BJ (cell line): ENCODE data around the gene PTPRM. TPM values are rescaled to one million over a fixed set of nuclear protein-coding genes. Genes with fewer than 3 reads are reported as not detected.
A peak's percentile ranks its signal among the peaks of the same experiment; 100 is the strongest.

Source experiments
- CTCF ChIA-PET: fragments of 350-600 bp; formaldehyde crosslinking; extraction: SDS; loops from one replicate; lab custom pipeline; 2021; ENCODE audit warnings: antibody characterized with exemption, inconsistent platforms; lab: Yijun Ruan, JAX
- POLR2A ChIA-PET: fragments of 300-600 bp; sonication (Branson Sonifier 250); formaldehyde crosslinking; extraction: SDS; loops from one replicate; lab custom pipeline; 2021; ENCODE audit warnings: antibody characterized with exemption; lab: Charles Lee
- DNase-seq: peaks from one replicate; pipeline ENCODE4 v3.0.0-alpha.2; 2011; ENCODE audit warnings: low read depth
- H3K27me3 ChIP-seq: 2 replicates; pipeline ENCODE4 v1.6.0; 2011; ENCODE audit warnings: low read length; ENCODE audit not compliant: control insufficient read depth, insufficient read depth
- H3K36me3 ChIP-seq: 2 replicates; pipeline ENCODE4 v1.5.1; 2011; ENCODE audit warnings: low read length; ENCODE audit not compliant: control insufficient read depth, insufficient read depth
- H3K4me3 ChIP-seq: 2 replicates; pipeline ENCODE4 v1.5.1; 2011; ENCODE audit warnings: low read depth, mild to moderate bottlenecking, control low read depth, low read length
- CTCF ChIP-seq: IDR thresholded peaks from 2 replicates; pipeline ENCODE4 v1.5.1; 2011; ENCODE audit warnings: low read depth, mild to moderate bottlenecking, control low read depth, inconsistent platforms, low read length, moderate library complexity; ENCODE audit not compliant: insufficient read depth
- polyA plus RNA-seq: library from polyadenylated mRNA; depleted of rRNA; stranded (reverse); fragments of >200 nt; gene quantifications from 2 replicates; pipeline ENCODE4 v1.2.3, GENCODE V29; 2011

The PTPRM gene
- polyA plus RNA-seq, 1 experiment = 149 TPM

GRCh38 chr18:7974200-7974874 is 407.2 kb downstream of the PTPRM start:
- ChIA-PET POLR2A (no interaction called here), CTCF (no interaction called here)
- H3K4me3 ChIP-seq = no peak overlapping the region
- DNase-seq = no peak
- no peak for TF ChIP-seq CTCF
- H3K36me3 ChIP-seq = no peaks in the 10 kb centered on the region
- H3K27me3 ChIP-seq = no peaks in the 10 kb centered on the region

- TF ChIP-seq CTCF = no peak
- H3K27me3 ChIP-seq = no peaks in the 10 kb centered on the region
- ChIA-PET CTCF (interaction anchor here (0.6 kb wide), 1 partner anchor 989 kb away, joined by 3 read pairs; no protein-coding TSS in a partner anchor), POLR2A (no interaction called here)
- H3K36me3 ChIP-seq = no peaks in the 10 kb centered on the region
- no peak for DNase-seq
- H3K4me3 ChIP-seq = no peak overlapping the region
Observed at GRCh38 chr18:7977897-7978296, 410.8 kb downstream of the PTPRM start.

GRCh38 chr18:7978834-7979233 is 411.7 kb downstream of the PTPRM start:
- CTCF ChIA-PET = interaction anchor here (0.7 to 0.9 kb wide), 2 partner anchors 31 to 285 kb away, joined by 3 read pairs; no protein-coding TSS in a partner anchor
- no peaks in the 10 kb centered on the region for H3K36me3 ChIP-seq
- no peaks in the 10 kb centered on the region for H3K27me3 ChIP-seq
- no peak for DNase-seq
- H3K4me3 ChIP-seq = no peak overlapping the region
- POLR2A ChIA-PET = no interaction called here
- no peak for TF ChIP-seq CTCF

GRCh38 chr18:7979714-7980113 is 412.6 kb downstream of the PTPRM start:
- no peak overlapping the region for H3K4me3 ChIP-seq
- no peak for DNase-seq
- no peak for TF ChIP-seq CTCF
- H3K27me3 ChIP-seq = no peaks in the 10 kb centered on the region
- H3K36me3 ChIP-seq = no peaks in the 10 kb centered on the region
- ChIA-PET CTCF (interaction anchor here (0.9 kb wide), 1 partner anchor 32 kb away, joined by 3 read pairs; no protein-coding TSS in a partner anchor), POLR2A (interaction anchor here (0.7 kb wide), 1 partner anchor 65 kb away, joined by 3 read pairs; no protein-coding TSS in a partner anchor)

- ChIA-PET POLR2A (no interaction called here), CTCF (no interaction called here)
- no peak for DNase-seq
- H3K4me3 ChIP-seq = no peak overlapping the region
- no peaks in the 10 kb centered on the region for H3K36me3 ChIP-seq
- no peaks in the 10 kb centered on the region for H3K27me3 ChIP-seq
- 0 out of 2 replicates have a peak, but pooled peaks have one; percentile 4 for TF ChIP-seq CTCF
Observed at GRCh38 chr18:7980136-7980535, 413.0 kb downstream of the PTPRM start.
